Activated CD4-positive, alpha-beta memory T cell treated with anti-CD3 and anti-CD28 coated beads for 36 hours (primary cell): Measurements from ENCODE around the gene CLSTN2. TPM values are rescaled to one million over a fixed set of nuclear protein-coding genes. Genes with fewer than 3 reads are reported as not detected.

Source experiments
- CTCF ChIA-PET: fragments of 350-600 bp; sonication (Branson Sonifier 250); formaldehyde crosslinking; loops from one replicate; lab custom pipeline; 2021; ENCODE audit warnings: antibody characterized with exemption, inconsistent platforms; lab: Charles Lee
- POLR2A ChIA-PET: fragments of 350-600 bp; sonication (Branson Sonifier 250); formaldehyde crosslinking; loops from one replicate; lab custom pipeline; 2021; ENCODE audit warnings: antibody characterized with exemption; lab: Charles Lee
- DNase-seq: peaks from one replicate; pipeline ENCODE4 v3.0.0-alpha.2; 2020
- H3K27ac Mint-ChIP-seq: one replicate; pipeline ENCODE4 v1.8.0; 2021; ENCODE audit warnings: mixed read lengths
- H3K27me3 Mint-ChIP-seq: one replicate; pipeline ENCODE4 v1.8.0; 2021; ENCODE audit warnings: mixed read lengths
- H3K36me3 Mint-ChIP-seq: one replicate; pipeline ENCODE4 v1.8.0; 2021; ENCODE audit warnings: mixed read lengths
- H3K4me1 Mint-ChIP-seq: one replicate; pipeline ENCODE4 v1.8.0; 2021; ENCODE audit warnings: low read depth, mixed read lengths
- H3K4me3 Mint-ChIP-seq: one replicate; pipeline ENCODE4 v1.8.0; 2021; ENCODE audit warnings: mild to moderate bottlenecking, mixed read lengths
- H3K9me3 Mint-ChIP-seq: one replicate; pipeline ENCODE4 v1.8.0; 2021; ENCODE audit warnings: mixed read lengths
- intact Hi-C: fragments of 100-400 bp; cut with micrococcal nuclease; formaldehyde crosslinking; loops from one replicate; pipeline ENCODE4 v1.15.1; 2023
- total RNA-seq, 2 experiments: library from RNA; stranded (reverse); gene quantifications; one replicate each; pipeline ENCODE4 v1.2.3, GENCODE V29; 2021

CLSTN2 gene
- total RNA-seq, 2 experiments from 2014 or later, result not detected

DNA sequence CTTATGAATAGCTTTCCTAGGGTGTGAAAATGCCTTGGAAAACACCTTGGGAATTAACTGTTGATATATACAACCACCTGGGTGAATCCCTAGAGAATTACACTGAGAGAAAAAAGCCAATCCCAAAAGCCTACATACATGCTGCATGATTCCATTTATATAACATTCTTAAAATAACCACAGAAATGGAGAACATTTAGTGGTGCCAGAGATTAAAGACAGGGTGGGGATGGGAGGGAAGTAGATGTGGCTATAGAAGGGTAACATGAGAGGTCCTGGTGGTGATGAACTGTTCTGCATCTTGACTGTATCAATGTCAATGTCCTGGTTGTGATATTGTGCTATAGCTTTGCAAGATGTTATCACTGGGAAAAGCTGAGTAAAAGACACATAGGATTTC lies 291.0 kb downstream of the CLSTN2 start:
- no peaks in the 10 kb centered on the region for H3K27me3 Mint-ChIP-seq
- DNase-seq, result no peak
- H3K36me3 Mint-ChIP-seq, result no peaks in the 10 kb centered on the region
- no peaks in the 10 kb centered on the region for H3K4me1 Mint-ChIP-seq
- no peak overlapping the region for H3K27ac Mint-ChIP-seq
- ChIA-PET POLR2A (no interaction called here), CTCF (no interaction called here)
- intact Hi-C loops, result no loop called here
- no peak overlapping the region for H3K4me3 Mint-ChIP-seq
- peaks cover 10% of the 10 kb centered on the region for H3K9me3 Mint-ChIP-seq

DNA sequence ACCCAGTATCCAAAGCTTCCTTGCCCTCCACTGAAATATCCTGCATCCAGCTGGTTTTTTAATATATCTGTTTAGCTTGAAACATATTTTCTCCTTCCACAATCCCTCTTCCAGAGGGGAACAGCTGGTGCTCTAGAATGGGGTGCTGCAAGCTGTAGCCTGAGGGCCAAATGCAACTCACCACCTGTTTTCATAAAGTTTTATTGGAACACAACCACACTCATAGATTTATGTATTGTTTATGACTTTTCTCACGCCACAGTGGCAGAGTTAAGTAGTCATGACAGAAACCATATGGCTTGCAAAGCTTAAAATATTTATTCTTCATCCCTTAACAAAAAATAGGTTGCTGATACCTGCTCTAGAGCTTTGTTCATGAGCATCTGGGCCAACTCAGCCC lies 298.7 kb downstream of the CLSTN2 start:
- no peaks in the 10 kb centered on the region for H3K27me3 Mint-ChIP-seq
- no peak overlapping the region for H3K4me3 Mint-ChIP-seq
- ChIA-PET POLR2A (no interaction called here), CTCF (no interaction called here)
- DNase-seq, result no peak
- H3K4me1 Mint-ChIP-seq, result no peaks in the 10 kb centered on the region
- H3K36me3 Mint-ChIP-seq, result no peaks in the 10 kb centered on the region
- intact Hi-C loops, result no loop called here
- no peak overlapping the region for H3K27ac Mint-ChIP-seq
- H3K9me3 Mint-ChIP-seq, result peaks cover 4% of the 10 kb centered on the region

DNA sequence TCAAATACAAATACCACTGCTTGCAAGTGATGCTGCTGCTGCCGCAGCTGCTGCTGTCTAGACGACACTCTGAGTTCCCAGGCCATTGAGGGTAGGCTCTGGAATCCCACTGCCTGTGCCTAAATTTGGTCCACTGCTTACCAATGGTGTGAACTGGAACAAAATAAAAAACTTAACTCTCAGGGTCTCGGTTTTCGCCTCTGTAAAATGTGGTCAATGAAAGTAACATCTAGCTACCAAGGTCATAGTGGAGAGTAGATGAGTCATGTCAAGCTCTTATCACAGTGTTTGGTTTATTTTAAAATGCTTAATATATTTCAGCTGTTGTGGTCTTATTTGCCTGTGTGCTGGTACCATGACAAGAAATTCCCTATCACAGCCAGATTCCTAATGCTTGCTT lies 299.3 kb downstream of the CLSTN2 start:
- no peak for DNase-seq
- Mint-ChIP-seq H3K27me3 (no peaks in the 10 kb centered on the region), H3K4me1 (no peaks in the 10 kb centered on the region), H3K36me3 (no peaks in the 10 kb centered on the region), H3K27ac (no peak overlapping the region), H3K9me3 (peaks cover 4% of the 10 kb centered on the region), H3K4me3 (no peak overlapping the region)
- intact Hi-C loops, result no loop called here
- ChIA-PET POLR2A (no interaction called here), CTCF (no interaction called here)

DNA sequence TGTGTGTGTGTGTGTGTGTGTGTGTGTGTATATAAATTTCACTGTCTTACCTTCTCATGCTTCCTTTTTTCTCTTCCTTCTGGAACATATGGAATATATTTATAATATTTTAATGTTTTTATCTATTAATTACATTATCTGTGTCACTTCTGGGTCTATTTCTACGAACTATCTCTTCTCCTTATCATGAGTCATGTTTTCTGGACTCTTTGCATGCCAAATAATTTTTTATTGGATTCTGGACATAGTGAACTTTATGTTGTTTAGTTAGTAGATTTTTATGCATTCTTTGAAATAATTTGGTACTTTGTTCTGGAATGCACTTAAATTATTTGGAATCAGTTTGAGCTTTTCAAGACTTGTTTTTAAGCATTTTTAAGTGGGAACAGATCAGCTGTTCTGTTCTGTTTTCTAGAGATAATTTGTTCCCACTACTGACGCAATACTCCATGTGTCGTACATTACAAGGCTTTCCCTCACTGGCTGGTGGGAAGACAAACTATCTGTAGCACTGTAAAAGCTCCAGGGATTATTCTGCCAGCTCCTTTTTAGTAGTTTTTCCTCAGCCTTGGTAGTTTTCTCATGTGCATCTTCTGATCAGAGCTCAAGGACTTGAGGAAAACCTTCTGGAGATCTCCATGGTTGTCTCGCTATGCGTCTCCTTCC lies 302.0 kb downstream of the CLSTN2 start:
- intact Hi-C loops, result no loop called here
- H3K27ac Mint-ChIP-seq, result no peak overlapping the region
- H3K4me3 Mint-ChIP-seq, result no peak overlapping the region
- POLR2A ChIA-PET, result no interaction called here
- CTCF ChIA-PET, result no interaction called here
- no peaks in the 10 kb centered on the region for H3K9me3 Mint-ChIP-seq
- H3K4me1 Mint-ChIP-seq, result no peaks in the 10 kb centered on the region
- DNase-seq, result no peak
- no peaks in the 10 kb centered on the region for H3K27me3 Mint-ChIP-seq
- H3K36me3 Mint-ChIP-seq, result no peaks in the 10 kb centered on the region

DNA sequence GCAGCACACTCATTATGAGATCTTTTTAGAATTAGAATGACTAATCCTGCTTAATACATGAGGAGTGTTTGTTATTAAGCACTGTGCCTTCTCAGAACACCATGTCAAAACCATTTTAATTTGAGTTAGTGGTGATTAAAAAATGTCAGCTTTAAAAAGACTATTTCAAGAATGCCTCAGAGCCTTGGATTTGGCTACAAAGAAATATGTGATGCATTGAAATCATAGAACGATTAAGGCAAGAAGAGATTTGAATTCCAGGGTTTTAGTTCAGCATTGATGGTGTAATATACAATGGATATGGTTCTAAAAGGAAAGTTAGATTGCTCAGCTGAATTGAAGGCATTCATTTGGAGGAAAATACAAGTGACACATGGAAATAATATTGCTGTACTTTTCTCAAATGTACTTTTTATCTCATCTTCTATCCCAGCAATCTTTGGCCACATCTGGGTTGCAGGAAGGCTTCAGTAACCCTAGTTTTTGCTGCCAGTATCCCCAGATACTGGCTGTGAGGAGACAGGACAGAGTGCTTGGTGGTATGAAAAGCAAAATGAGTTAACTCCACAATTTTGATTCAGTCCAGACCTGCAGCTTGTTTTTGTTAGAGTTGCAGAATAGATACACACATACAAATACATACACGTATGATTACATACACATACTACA lies 303.8 kb downstream of the CLSTN2 start:
- ChIA-PET POLR2A (no interaction called here), CTCF (no interaction called here)
- Mint-ChIP-seq H3K9me3 (no peaks in the 10 kb centered on the region), H3K36me3 (no peaks in the 10 kb centered on the region), H3K4me3 (no peak overlapping the region), H3K27me3 (no peaks in the 10 kb centered on the region), H3K4me1 (no peaks in the 10 kb centered on the region), H3K27ac (no peak overlapping the region)
- no peak for DNase-seq
- intact Hi-C loops, result no loop called here

DNA sequence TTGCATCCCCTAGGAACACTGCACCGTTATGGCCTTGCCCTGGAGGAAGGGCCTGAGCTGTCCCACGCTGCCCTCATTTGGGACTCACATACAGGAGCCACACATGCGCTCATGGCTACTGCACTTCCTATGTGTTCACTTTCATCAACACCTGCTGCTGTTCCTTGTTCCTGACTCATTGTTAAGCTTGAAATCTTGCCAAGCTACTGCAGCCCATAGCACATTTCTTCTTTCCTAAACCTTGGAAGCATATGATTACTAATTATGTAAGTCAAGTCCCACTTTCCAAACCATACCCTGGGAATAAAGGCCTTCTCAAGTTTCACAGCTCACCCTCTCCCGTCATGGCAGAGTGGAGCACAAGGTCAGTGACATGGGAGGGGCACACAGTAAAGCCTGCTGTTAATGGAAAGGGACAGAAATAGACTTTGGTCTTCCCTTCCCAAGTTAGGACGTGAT lies 307.9 kb downstream of the CLSTN2 start:
- intact Hi-C loops, result no loop called here
- Mint-ChIP-seq H3K9me3 (no peaks in the 10 kb centered on the region), H3K4me3 (no peak overlapping the region), H3K36me3 (no peaks in the 10 kb centered on the region), H3K27me3 (no peaks in the 10 kb centered on the region), H3K27ac (no peak overlapping the region), H3K4me1 (no peaks in the 10 kb centered on the region)
- no peak for DNase-seq
- POLR2A ChIA-PET, result no interaction called here
- CTCF ChIA-PET, result no interaction called here

DNA sequence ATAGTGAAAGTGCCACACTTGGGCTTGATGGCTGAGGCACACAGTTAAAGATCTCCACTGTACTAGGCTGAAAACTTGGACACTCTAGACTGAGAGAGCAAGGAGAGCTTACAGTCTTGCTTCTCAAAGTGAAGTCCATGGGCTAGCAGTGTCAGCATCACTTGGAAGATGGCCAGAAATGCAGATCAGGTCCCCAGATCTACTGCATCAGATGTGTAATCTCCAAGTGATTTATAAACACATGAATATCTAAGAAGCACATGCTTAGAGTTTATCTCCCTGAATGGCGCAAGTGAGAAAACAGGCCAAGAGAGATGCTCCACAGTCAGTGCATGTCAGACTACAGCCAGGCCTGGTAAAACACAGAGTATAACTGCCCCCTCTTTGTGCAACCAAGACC lies 308.6 kb downstream of the CLSTN2 start:
- Mint-ChIP-seq H3K9me3 (no peaks in the 10 kb centered on the region), H3K27me3 (no peaks in the 10 kb centered on the region), H3K4me1 (no peaks in the 10 kb centered on the region), H3K36me3 (no peaks in the 10 kb centered on the region), H3K27ac (no peak overlapping the region), H3K4me3 (no peak overlapping the region)
- no peak for DNase-seq
- intact Hi-C loops, result no loop called here
- ChIA-PET CTCF (no interaction called here), POLR2A (no interaction called here)

DNA sequence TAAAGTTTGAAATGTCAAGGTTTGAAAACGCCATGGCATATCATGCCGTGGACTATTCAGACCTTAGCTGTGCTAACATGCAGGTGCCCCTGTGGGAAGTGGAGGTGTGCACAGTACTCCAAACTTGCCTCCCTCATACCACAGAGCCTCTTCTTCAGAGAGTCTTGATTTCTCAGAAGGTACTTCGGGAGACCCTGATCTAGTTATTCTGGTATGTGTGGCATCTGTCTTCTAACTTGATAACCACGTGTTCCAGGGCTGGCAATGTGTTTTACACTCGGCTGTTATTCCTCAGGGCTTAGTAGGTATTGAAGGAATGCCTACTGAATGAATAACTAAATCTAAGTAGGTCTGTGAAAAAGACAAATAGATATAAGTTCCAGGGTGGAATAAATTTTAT lies 309.9 kb downstream of the CLSTN2 start:
- CTCF ChIA-PET, result no interaction called here
- no peak overlapping the region for H3K4me3 Mint-ChIP-seq

DNA sequence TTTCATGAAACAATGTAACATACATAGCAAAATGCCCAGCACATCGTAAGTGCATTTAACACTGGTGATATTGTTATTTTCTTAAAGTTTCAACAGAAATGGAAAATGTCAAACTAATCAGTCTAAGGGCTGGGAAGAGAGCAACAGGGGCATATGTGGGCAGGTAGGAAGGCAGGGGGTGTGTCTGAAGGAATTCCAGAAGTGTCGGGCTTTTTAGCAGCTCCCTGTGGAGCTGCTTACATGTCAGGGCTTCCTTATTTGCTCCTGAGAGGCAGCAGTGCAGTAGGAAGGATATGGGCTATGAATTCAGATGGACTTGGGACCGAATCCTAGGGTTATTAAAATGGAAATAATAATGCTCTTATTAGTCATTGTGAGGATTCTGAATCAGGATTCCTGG lies 311.6 kb downstream of the CLSTN2 start:
- no peak overlapping the region for H3K4me3 Mint-ChIP-seq
- intact Hi-C loops, result no loop called here
- ChIA-PET CTCF (no interaction called here), POLR2A (no interaction called here)
- H3K36me3 Mint-ChIP-seq, result no peaks in the 10 kb centered on the region
- no peak overlapping the region for H3K27ac Mint-ChIP-seq
- no peaks in the 10 kb centered on the region for H3K4me1 Mint-ChIP-seq
- DNase-seq, result no peak
- H3K27me3 Mint-ChIP-seq, result no peaks in the 10 kb centered on the region
- H3K9me3 Mint-ChIP-seq, result no peaks in the 10 kb centered on the region

More for the DNA sequence above, 309.9 kb downstream of the CLSTN2 start:
- H3K9me3 Mint-ChIP-seq, result no peaks in the 10 kb centered on the region
- POLR2A ChIA-PET, result no interaction called here
- no peaks in the 10 kb centered on the region for H3K4me1 Mint-ChIP-seq
- intact Hi-C loops, result no loop called here
- no peak for DNase-seq
- H3K27me3 Mint-ChIP-seq, result no peaks in the 10 kb centered on the region
- no peaks in the 10 kb centered on the region for H3K36me3 Mint-ChIP-seq
- H3K27ac Mint-ChIP-seq, result no peak overlapping the region

DNA sequence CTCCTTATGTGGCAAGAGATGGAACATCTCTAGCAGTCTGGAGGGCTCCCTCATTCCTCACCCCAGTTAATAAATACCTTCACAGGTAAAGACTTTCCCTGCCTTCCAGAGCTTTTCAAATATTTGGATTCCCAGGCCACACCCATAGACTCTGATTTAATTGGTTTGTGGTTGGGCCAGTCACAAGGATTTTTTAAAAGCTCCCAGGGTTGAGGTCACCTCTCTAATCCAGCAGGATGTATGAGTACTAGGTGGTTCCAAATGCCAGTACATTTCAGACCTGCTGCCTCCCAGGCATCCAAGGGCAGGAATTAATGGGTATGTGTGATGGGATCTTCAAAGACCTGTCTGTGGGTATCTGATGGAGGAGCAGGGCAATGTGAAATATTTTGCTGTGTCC lies 312.8 kb downstream of the CLSTN2 start:
- no peaks in the 10 kb centered on the region for H3K27me3 Mint-ChIP-seq
- POLR2A ChIA-PET, result no interaction called here
- DNase-seq, result no peak
- intact Hi-C loops, result no loop called here
- no peaks in the 10 kb centered on the region for H3K36me3 Mint-ChIP-seq
- CTCF ChIA-PET, result no interaction called here
- no peaks in the 10 kb centered on the region for H3K9me3 Mint-ChIP-seq
- no peaks in the 10 kb centered on the region for H3K4me1 Mint-ChIP-seq
- H3K4me3 Mint-ChIP-seq, result no peak overlapping the region
- no peak overlapping the region for H3K27ac Mint-ChIP-seq

DNA sequence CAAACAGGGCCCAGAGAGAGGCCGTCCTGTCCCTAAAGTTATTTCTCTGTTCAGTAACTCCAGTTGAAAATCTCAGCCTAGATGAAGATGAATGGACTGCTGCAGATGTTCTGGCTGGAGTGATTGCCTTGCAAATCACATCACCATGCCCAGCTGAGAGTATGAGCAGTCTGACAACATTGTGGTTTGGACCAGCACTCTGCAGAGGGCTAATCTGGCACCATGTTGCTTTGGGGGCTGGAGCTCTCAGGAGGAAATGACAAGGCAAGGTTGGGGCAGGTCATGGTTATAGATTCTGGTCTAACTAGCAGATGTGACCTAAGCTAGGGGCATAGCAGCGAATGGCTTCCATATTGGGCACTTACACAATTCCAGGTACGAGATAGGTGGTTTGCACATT lies 314.2 kb downstream of the CLSTN2 start:
- POLR2A ChIA-PET, result no interaction called here
- Mint-ChIP-seq H3K36me3 (no peaks in the 10 kb centered on the region), H3K4me3 (no peak overlapping the region), H3K9me3 (no peaks in the 10 kb centered on the region), H3K27ac (no peak overlapping the region), H3K4me1 (no peaks in the 10 kb centered on the region), H3K27me3 (no peaks in the 10 kb centered on the region)
- intact Hi-C loops, result no loop called here
- CTCF ChIA-PET, result no interaction called here
- no peak for DNase-seq

DNA sequence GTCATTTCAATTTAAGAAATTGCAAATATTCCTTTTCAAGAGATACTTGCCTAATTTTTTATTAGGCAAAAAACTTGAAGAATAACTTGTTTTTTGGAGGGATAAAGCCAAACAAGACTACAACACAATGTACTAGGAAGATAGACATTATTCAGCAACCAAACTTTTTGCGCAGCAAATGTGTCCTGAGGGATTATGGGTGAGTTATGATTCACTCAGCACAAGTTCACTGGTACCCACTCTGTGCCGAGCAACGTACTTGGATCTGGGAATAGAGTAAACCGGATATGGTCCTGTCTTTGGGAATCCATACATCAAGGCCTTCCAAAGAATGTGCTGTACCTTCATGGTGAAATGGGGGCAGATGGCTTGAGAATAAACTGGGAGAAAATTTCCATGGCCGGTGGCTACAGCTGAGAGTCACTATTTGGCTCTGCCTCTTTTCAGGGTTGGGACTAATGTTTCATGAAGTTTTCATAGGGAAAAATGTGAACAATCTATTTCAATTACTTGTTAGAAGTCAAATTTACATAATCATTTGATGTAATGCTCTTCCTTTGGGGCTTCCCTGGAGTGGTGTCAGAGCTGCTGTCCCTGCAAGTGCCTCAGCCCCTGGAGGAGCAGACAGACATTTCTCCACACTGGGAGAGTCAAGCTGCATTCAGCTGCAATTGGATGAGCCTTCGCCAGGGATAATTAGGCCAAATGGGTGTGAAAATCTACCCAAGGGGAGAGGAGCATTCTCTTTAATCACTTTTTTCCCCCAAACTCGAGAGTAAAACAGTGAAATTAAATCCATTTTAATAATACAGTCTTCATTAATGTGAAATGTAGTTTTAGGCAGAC lies 315.2 kb downstream of the CLSTN2 start:
- H3K9me3 Mint-ChIP-seq, result no peaks in the 10 kb centered on the region

More for the DNA sequence above, 315.2 kb downstream of the CLSTN2 start:
- DNase-seq, result no peak
- Mint-ChIP-seq H3K36me3 (no peaks in the 10 kb centered on the region), H3K27me3 (no peaks in the 10 kb centered on the region), H3K4me3 (no peak overlapping the region), H3K27ac (no peak overlapping the region), H3K4me1 (no peaks in the 10 kb centered on the region)
- intact Hi-C loops, result no loop called here
- CTCF ChIA-PET, result no interaction called here
- POLR2A ChIA-PET, result no interaction called here
